Measurements from ENCODE around the gene DNAH12. TPM values are rescaled to one million over a fixed set of nuclear protein-coding genes. Genes with fewer than 3 reads are reported as not detected.
A peak's percentile ranks its signal among the peaks of the same experiment; 100 is the strongest.
"Not testable (repeated sequence)": the region's sequence is repeated elsewhere in the genome, so short reads cannot be mapped to it uniquely, and the experiment has no call there.

DNAH12 gene
- total and polyA plus RNA-seq, 2 donors from 2014 or later = 0.38 TPM; not detected in 1

DNA sequence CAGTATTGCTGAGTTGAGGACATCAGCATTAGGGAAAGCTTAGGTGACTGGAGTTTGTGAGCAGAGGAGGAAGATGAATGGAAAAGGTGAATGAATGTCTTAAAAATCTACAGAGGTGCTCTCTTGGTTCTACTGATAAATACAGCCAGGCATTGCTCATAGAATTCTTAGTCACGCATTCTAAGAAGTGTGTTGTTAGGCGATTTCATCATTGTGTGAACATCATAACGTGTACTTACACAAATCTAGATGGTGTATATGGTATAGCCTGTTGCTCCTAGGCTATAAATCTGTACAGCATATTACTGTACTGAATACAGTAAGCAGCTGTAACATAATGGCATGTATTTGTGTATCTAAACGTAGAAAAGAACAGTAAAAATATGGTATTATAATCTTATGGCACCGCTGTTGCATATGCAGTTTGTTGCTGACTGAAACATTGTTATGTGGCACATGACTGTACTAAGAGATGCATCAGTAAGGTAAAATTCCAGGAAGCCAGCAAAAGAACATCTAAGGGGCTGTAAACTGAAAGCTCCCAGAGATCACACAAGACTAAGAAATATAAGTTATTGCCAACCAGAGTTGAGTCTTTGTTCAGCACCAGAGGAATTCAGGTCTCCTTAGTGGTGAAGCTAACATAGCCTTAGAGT lies 208.7 kb downstream of the DNAH12 start:
- intact Hi-C loops (cut with DNase I) = no loop called here
- FAIRE-seq (no peak), DNase-seq (no peak)
- H3K36me3 ChIP-seq (ENCODE audit: control insufficient read depth in 2 of 3, insufficient read depth in 3 of 3, low read length in 3 of 3) = no peaks in the 10 kb centered on the region
- no peak overlapping the region for H3K9ac ChIP-seq (ENCODE audit: low read length in 3 of 3)
- H3K27me3 ChIP-seq (ENCODE audit: control insufficient read depth, insufficient read depth, low read length) = no peaks in the 10 kb centered on the region
- no peaks in the 10 kb centered on the region for H3K9me3 ChIP-seq (ENCODE audit: control insufficient read depth in 2 of 3, insufficient read depth in 1 of 3, low read length in 3 of 3)
- H3K27ac ChIP-seq (ENCODE audit: low read depth in 2 of 2, low read length in 2 of 2) = no peak overlapping the region
- TF ChIP-seq, protein P1, sequence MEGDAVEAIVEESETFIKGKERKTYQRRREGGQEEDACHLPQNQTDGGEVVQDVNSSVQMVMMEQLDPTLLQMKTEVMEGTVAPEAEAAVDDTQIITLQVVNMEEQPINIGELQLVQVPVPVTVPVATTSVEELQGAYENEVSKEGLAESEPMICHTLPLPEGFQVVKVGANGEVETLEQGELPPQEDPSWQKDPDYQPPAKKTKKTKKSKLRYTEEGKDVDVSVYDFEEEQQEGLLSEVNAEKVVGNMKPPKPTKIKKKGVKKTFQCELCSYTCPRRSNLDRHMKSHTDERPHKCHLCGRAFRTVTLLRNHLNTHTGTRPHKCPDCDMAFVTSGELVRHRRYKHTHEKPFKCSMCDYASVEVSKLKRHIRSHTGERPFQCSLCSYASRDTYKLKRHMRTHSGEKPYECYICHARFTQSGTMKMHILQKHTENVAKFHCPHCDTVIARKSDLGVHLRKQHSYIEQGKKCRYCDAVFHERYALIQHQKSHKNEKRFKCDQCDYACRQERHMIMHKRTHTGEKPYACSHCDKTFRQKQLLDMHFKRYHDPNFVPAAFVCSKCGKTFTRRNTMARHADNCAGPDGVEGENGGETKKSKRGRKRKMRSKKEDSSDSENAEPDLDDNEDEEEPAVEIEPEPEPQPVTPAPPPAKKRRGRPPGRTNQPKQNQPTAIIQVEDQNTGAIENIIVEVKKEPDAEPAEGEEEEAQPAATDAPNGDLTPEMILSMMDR (IDR thresholded peaks at IDR 0.05; ENCODE audit: borderline replicate concordance, extremely low read depth, insufficient read depth) = no peak
- H3K4me3 ChIP-seq (ENCODE audit: low read length in 3 of 3) = no peak overlapping the region
- no peaks in the 10 kb centered on the region for H3K4me1 ChIP-seq (ENCODE audit: control insufficient read depth in 2 of 3, insufficient read depth in 2 of 3, low read depth in 1 of 3, low read length in 3 of 3)

DNA sequence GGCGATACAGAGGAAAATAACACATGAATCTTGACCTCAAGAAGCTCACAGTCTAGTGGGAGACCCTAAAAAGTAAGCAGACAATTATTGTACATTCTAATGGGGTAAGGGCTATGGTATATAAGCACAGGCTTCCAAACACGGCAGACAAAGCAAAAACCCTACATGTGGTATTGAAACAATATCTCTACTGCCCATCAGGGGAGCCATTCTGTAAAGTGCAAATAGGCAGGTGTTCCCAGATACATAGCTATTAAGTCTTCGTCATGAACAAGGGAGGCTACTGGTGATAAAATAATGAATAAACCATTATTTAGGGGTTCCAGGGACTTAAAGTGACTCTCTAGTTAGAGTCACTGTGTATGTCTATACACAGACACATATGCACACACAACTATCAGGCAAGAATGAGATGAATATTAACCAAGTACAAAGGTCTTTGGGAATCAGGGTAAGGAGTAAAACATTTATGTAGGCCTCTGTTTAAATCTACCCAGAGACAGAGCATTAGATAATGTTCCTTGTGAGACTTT lies 213.0 kb downstream of the DNAH12 start:
- Histone ChIP-seq H3K27me3 (ENCODE audit: control insufficient read depth, insufficient read depth, low read length) (no peaks in the 10 kb centered on the region), H3K9me3 (ENCODE audit: control insufficient read depth in 2 of 3, insufficient read depth in 1 of 3, low read length in 3 of 3) (no peaks in the 10 kb centered on the region), H3K36me3 (ENCODE audit: control insufficient read depth in 2 of 3, insufficient read depth in 3 of 3, low read length in 3 of 3) (no peaks in the 10 kb centered on the region), H3K9ac (ENCODE audit: low read length in 3 of 3) (no peak overlapping the region), H3K4me1 (ENCODE audit: control insufficient read depth in 2 of 3, insufficient read depth in 2 of 3, low read depth in 1 of 3, low read length in 3 of 3) (no peaks in the 10 kb centered on the region), H3K4me3 (ENCODE audit: low read length in 3 of 3) (peak overlapping the region in 1 of 3 donors; percentile 8), H3K27ac (ENCODE audit: low read depth in 2 of 2, low read length in 2 of 2) (no peak overlapping the region)
- TF ChIP-seq, protein P1 (IDR thresholded peaks at IDR 0.05; ENCODE audit: borderline replicate concordance, extremely low read depth, insufficient read depth) = no peak
- intact Hi-C loops (cut with DNase I) = no loop called here
- DNase-seq (peak in 2 of 5 donors; percentile 8 to 18), FAIRE-seq (no peak)

DNA sequence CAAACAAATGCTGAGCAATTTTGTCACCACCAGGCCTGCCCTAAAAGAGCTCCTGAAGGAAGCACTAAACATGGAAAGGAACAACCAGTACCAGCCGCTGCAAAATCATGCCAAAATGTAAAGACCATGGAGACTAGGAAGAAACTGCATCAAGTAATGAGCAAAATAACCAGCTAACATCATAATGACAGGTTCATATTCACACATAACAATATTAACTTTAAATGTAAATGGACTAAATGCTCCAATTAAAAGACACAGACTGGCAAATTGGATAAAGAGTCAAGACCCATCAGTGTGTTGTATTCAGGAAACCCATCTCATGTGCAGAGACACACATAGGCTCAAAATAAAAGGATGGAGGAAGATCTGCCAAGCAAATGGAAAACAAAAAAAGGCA lies 217.6 kb downstream of the DNAH12 start:
- H3K9me3 ChIP-seq (ENCODE audit: control insufficient read depth in 2 of 3, insufficient read depth in 1 of 3, low read length in 3 of 3); H3K27ac ChIP-seq (ENCODE audit: low read depth in 2 of 2, low read length in 2 of 2); DNase-seq; H3K4me3 ChIP-seq (ENCODE audit: low read length in 3 of 3); H3K27me3 ChIP-seq (ENCODE audit: control insufficient read depth, insufficient read depth, low read length); H3K9ac ChIP-seq (ENCODE audit: low read length in 3 of 3); H3K36me3 ChIP-seq (ENCODE audit: control insufficient read depth in 2 of 3, insufficient read depth in 3 of 3, low read length in 3 of 3); H3K4me1 ChIP-seq (ENCODE audit: control insufficient read depth in 2 of 3, insufficient read depth in 2 of 3, low read depth in 1 of 3, low read length in 3 of 3); FAIRE-seq; intact Hi-C loops (cut with DNase I): not testable (repeated sequence)

DNA sequence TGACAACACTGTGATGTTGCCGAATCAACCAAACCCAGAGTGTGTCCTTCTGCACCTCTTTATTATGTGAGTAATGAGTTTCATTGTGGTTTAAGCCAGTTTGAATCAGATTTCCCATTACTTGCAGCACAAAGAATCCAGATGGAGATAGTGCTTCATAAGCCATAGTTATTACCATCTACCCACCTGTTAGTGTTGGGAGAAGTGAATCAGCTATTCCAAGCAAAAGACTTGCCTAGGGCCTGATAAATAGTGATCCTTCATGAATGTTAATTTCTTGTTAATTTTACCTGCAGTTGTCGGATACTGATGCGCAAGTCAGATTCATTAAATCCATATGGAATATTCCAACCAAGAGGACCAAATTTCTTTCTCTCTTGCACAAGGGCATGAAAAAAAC lies 229.9 kb downstream of the DNAH12 start:
- no peaks in the 10 kb centered on the region for H3K4me1 ChIP-seq (ENCODE audit: control insufficient read depth in 2 of 3, insufficient read depth in 2 of 3, low read depth in 1 of 3, low read length in 3 of 3)
- FAIRE-seq = no peak
- intact Hi-C loops (cut with DNase I) = no loop called here

More for the DNA sequence above, 229.9 kb downstream of the DNAH12 start:
- no peaks in the 10 kb centered on the region for H3K27me3 ChIP-seq (ENCODE audit: control insufficient read depth, insufficient read depth, low read length)
- TF ChIP-seq, protein P1 (IDR thresholded peaks at IDR 0.05; ENCODE audit: borderline replicate concordance, extremely low read depth, insufficient read depth) = no peak
- H3K9me3 ChIP-seq (ENCODE audit: control insufficient read depth in 2 of 3, insufficient read depth in 1 of 3, low read length in 3 of 3) = peaks cover 2 to 7% (median 3%) of the 10 kb centered on the region in 3 donors
- no peak overlapping the region for H3K9ac ChIP-seq (ENCODE audit: low read length in 3 of 3)
- no peaks in the 10 kb centered on the region for H3K36me3 ChIP-seq (ENCODE audit: control insufficient read depth in 2 of 3, insufficient read depth in 3 of 3, low read length in 3 of 3)
- DNase-seq = no peak
- H3K4me3 ChIP-seq (ENCODE audit: low read length in 3 of 3) = no peak overlapping the region
- no peak overlapping the region for H3K27ac ChIP-seq (ENCODE audit: low read depth in 2 of 2, low read length in 2 of 2)

Measured in kidney (tissue), 14 donors.